Posterior vena cava (tissue), 2 donors: ENCODE measurements around the gene YPEL5. TPM values are rescaled to one million over a fixed set of nuclear protein-coding genes. Genes with fewer than 3 reads are reported as not detected.
"Not testable (repeated sequence)": the region's sequence is repeated elsewhere in the genome, so short reads cannot be mapped to it uniquely, and the experiment has no call there.

Experiments used
- DNase-seq: peaks from one replicate; pipeline ENCODE4 v3.0.0-alpha.2; 2020; ENCODE audit warnings: low spot score
- intact Hi-C, 2 donors: fragments of 100-400 bp; cut with DNase I; formaldehyde crosslinking; loops; one replicate each; pipeline versions ENCODE4 v1.14.1 to v1.14.2; 2022 to 2023
- total RNA-seq, 2 donors: library from RNA; stranded (reverse); fragmentation: NEBNext Ultra II Directional; extraction: Animal tissue kit (Norgen Biotek cat#: 25700); gene quantifications; one replicate each; pipeline ENCODE4 v1.2.1, GENCODE V29; 2021
- donor health status: DM: yes; HTN: yes; CAD: no.
- donor health status: DM: yes; HTN: yes; CAD: no.

The YPEL5 gene
- total RNA-seq, 2 donors from 2014 or later = 88.3 to 95.7 TPM

DNA sequence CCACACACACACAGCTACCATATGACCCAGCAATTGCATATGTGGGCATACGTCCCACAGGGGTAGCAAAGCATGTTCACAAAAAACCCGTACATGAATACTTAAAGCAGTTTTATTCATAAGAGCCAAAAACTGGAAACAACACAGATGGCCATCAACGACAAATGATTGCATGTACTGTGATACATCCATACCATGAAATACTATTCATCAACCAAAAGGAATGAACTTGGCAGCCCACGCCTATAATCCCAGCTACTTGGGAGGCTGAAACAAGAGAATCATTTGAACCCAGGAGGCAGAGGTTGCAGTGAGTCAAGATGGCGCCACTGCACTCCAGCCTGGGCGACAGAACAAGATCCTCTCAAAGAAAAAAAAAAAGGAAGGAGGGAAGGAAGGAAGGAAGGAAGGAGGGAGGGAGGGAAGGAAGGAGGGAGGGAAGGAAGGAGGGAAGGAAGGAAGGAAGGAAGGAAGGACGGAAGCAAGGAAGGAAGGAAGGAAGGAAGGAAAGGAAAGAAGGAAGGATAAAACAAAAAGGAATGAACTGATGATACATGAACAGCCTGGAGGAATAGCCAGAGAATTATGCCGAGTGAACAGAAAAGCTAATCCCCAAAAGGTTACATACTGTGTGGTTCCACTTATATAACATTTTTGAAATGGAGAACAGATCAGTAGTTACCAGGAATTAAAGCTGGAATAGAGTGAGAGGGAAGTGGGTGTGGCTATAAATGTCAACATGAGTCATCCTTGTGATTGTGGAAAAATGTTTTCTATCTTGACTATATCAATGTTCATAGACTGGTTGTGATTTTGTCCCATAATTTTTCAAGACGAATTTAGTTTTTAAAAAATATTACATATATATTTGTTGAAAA, 19.6 kb upstream of the YPEL5 start:
- intact Hi-C loops = no loop called here
- no peak for DNase-seq

DNA sequence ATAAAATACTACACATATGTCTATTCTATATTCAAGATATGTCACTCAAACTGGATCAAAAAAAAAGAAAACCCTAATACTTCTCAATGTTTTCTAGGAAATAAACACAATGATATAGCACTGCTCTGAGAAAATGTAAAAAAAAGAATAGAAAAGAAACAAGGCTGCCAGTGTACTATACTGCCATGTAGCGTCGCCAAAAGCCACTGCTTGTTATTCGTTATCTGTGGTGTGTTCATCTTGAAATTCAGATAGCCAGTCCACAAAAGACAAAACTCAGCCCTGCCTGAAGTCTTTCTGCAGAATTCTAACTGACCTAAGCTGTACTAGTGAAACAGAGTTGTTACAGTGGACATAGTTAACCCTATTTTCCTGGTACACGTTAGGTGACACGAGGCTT, 12.2 kb upstream of the YPEL5 start:
- intact Hi-C loops = no loop called here
- DNase-seq = no peak

- intact Hi-C loops = no loop called here
- DNase-seq = no peak
Measured at GRCh38 chr2:30135541-30135940, 11.3 kb upstream of the YPEL5 start.

DNA sequence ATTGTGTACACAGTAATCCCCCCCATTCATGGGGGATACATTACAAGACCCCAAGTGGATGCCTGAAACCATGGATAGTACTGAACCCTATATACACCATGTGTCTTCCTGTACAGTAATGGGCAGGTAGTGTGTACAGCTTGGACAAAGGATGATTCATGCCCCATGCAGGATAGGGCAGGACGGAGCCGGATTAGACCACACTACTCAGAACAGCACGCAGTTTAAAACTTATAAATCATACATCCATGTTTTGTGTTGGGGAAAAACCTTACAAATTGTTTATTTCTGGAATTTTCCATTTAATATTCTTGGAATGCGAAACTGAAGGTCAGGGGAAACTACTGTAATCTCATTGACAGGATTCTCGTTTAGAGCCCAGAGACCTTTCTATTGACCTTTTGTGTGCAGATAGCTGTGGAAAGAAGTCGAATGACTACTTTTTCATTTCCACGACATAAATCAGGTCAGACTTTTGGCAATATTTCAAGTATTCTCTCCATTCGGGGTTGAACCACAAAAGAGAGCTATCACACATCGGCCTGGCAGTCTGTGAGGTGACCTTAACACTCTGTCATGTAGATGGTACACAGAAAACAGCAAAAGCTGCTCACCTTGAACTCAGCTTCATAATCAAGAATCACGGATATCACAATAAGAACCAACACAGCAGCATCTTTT, 9.9 kb upstream of the YPEL5 start:
- intact Hi-C loops = no loop called here
- no peak for DNase-seq

GRCh38 chr2:30139131-30139870, 7.5 kb upstream of the YPEL5 start:
- intact Hi-C loops = no loop called here
- DNase-seq = no peak

DNA sequence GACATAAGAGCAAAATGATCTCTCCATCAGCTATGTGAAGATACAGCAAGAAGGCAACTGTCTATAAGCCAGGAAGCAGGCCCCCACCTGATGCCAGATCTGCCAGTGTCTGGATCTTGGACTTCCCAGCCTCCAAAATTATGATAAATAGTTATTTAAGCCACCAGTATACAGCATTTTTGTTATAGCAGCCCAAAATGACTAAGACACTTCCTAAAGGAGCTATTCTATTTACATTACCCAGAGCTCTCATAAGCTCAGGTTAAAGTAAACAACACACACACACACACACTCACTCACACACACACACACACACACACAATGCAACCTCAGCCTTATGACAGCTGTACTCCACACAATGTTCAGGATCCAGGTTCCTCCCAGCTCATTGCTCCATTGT, 5.7 kb upstream of the YPEL5 start:
- intact Hi-C loops = no loop called here
- DNase-seq = no peak

- intact Hi-C loops = no loop called here
- DNase-seq = no peak
Measured at GRCh38 chr2:30144260-30144659, 2.5 kb upstream of the YPEL5 start.

DNA sequence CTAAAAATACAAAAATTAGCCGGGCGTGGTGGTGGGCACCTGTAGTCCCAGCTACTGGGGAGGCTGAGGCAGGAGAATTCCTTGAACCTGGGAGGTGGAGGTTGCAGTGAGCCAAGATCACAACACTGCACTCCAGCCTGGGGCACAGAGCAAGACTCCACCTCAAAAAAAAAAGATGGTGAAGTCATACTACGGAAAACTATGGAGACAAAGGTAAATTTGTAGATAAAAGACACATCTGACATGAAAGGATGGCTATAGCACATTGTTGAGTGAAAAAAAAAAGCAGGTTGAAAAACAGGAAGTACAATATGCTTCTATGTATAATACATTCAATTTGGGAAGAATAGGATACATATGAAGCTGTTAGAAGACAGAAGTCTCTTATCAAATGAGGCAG, 1.9 kb upstream of the YPEL5 start:
- intact Hi-C loops, DNase-seq: not testable (repeated sequence)

GRCh38 chr2:30145826-30146336, 926 bp upstream of the YPEL5 start:
- no peak for DNase-seq
- intact Hi-C loops = no loop called here

GRCh38 chr2:30147196-30147714, 448 bp downstream of the YPEL5 start:
- intact Hi-C loops = no loop called here
- peak; percentile 82 for DNase-seq

DNA sequence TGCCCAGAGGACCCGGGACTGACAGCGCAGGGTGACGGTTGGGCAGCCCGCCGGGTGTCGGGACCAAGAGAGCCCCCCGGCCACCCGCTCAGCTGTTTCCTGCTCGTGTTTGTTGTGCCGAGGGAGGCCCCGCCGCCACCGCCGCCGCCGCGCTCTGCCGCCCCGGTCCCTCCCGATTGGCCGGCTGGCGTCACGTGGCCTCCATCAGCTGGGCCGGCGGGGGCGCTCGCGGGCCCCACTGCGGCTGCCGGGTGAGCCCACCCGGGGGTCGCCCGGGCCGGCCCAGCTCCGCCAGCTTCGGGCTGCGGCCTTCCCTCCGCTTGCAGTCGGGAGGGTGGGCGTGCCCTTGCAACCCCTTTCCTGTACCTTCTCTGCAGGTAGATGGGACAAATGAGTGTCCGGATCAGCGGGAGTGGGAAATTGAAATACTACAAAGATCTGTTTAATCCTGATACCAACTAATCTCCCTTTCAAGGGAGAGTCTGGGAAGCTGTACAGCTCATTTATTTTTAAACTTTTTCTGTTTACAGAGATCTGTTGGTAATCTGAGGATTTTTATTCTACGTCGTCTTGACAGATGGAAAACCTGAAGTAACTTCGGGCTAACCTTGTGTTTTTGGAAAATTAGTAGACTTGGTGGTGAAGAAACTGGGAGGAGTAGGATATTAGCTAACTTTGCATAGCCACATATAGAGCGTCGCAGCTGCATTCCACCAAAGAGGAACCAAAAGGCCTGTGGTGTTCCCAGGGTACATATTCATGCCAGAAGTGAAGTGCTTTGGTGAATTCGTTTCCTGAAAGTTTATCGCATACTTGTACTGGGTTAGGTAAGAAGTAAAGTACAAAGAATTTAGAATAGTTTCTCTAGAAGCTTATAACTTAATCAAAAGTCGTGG, 1.2 kb downstream of the YPEL5 start:
- peak; percentile 95 for DNase-seq
- intact Hi-C loops = no loop called here

DNA sequence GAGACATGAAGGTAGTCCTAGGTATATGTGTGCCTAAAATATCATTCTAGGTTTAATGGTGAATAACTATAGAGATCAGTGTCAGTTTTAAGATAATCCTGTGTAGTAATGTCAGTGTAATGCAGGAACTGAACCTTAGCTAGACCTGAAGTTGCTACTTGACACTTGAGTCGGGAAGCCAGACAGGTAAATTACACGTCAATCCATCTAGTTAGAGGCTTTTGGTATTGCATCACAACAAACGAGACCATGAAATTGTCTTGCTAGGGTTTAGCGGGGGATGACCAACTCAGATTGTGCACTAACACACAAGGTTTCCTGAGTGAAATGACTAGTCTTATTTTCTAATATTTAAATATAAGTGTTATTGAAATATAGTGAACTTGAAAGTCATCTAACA, 2.0 kb downstream of the YPEL5 start:
- intact Hi-C loops = no loop called here
- DNase-seq = no peak

GRCh38 chr2:30149513-30149912, 2.7 kb downstream of the YPEL5 start:
- intact Hi-C loops = no loop called here

GRCh38 chr2:30149976-30150375, 3.2 kb downstream of the YPEL5 start:
- intact Hi-C loops = no loop called here
- DNase-seq = no peak

More at GRCh38 chr2:30149513-30149912, 2.7 kb downstream of the YPEL5 start:
- DNase-seq = no peak

DNA sequence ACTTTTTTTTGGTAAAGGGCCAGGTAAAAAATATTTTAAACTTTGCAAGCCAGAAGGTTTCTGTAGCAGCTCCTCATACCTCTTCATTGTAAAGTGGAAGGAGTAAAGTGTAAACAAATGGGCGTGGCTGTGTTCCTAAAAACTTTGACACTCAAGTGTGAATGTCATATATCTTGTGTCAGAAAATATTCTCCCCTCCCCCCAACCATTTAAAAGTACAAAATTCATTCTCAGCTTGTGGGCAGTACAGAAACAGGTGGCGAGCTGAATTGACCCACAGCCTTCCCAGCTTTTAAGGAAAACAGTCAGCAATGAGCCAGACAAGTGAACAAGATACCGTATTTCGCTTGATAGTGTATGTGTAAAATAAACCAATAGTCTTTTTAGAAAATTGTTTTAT, 4.0 kb downstream of the YPEL5 start:
- intact Hi-C loops = no loop called here
- DNase-seq = no peak

GRCh38 chr2:30152385-30152784, 5.6 kb downstream of the YPEL5 start:
- intact Hi-C loops = no loop called here

GRCh38 chr2:30155202-30155601, 8.4 kb downstream of the YPEL5 start:
- intact Hi-C loops = no loop called here

More at GRCh38 chr2:30152385-30152784, 5.6 kb downstream of the YPEL5 start:
- DNase-seq = no peak

DNA sequence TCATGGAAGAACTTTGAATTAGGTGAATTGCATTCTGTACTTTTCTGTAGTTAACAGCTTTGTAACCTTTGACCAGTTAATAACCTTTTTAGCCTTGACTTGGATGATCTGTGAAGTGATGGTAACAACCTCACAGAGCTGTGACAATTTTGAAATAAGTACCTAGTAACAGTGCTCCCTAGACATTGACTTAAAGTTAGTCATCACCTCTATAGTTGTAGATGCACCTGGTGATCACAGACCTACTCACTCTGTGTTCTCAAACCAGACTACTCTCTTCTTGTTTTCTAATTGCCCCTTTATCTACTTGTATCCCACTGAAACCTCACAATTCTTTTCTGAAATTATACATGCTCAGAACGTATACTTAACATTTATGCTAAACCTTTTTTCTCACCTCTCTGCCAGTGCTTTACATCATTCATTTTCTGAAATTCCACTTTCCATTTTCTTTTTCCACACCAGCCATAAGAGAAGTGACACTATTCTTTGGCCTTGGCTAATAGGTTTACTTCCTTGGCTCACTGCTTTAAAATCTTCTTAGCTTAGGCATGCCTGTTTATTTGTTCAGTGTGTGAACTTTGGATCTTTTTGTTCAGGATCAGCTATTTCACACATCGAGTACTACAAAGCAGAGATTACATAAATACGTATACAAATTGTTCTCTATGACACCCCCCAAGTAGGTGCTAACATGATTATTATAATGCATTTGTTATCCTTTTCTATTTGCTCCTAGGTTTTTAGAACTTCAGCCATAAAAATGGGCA, 9.3 kb downstream of the YPEL5 start:
- intact Hi-C loops = no loop called here
- DNase-seq = no peak

More at GRCh38 chr2:30155202-30155601, 8.4 kb downstream of the YPEL5 start:
- no peak for DNase-seq
